ENCODE results near the gene RCE1.

Gene RCE1

GRCh38 chr11:66891851-66892660 is 48.8 kb downstream of the RCE1 start:
- DNase-seq: no peak

GRCh38 chr11:66892911-66893310 is 49.7 kb downstream of the RCE1 start:
- DNase-seq: no peak

- no peak for DNase-seq
These were observed 50.9 kb downstream of the RCE1 start for GRCh38 chr11:66894141-66894540.

Measured in retina (tissue), 1 donor.